Bronchial epithelial cell (primary cell): ENCODE results near the gene REEP3. TPM values are rescaled to one million over a fixed set of nuclear protein-coding genes. Genes with fewer than 3 reads are reported as not detected.
"Not testable (repeated sequence)": the region's sequence is repeated elsewhere in the genome, so short reads cannot be mapped to it uniquely, and the experiment has no call there.

Source experiments
- DNase-seq: peaks from one replicate; pipeline ENCODE4 v3.0.0-alpha.2; 2010; ENCODE audit warnings: low read depth
- FAIRE-seq: peaks from 2 replicates; lab custom pipeline; 2011; peaks lifted over from hg19 to GRCh38; lab: Jason Lieb, UNC
- H3K27me3 ChIP-seq: 2 replicates; pipeline ENCODE4 v1.5.1; 2011; ENCODE audit warnings: low read length; ENCODE audit not compliant: control insufficient read depth, insufficient read depth
- H3K36me3 ChIP-seq: 2 replicates; pipeline ENCODE4 v1.5.1; 2011; ENCODE audit warnings: low read length; ENCODE audit not compliant: control insufficient read depth, insufficient read depth
- H3K4me3 ChIP-seq: 2 replicates; pipeline ENCODE4 v1.5.1; 2011; ENCODE audit warnings: mild to moderate bottlenecking, low read depth, low read length, control low read depth
- total RNA-seq: library from RNA; depleted of rRNA; stranded (reverse); fragments of >200 nt; gene quantifications from 2 replicates; pipeline ENCODE4 v1.2.1, GENCODE V29; 2014
- TF ChIP-seq, protein P1 (sequence below): IDR thresholded peaks from 2 replicates; pipeline ENCODE4 v1.5.1; 2011; ENCODE audit warnings: mild to moderate bottlenecking, moderate library complexity, low read length, control low read depth, inconsistent platforms; ENCODE audit not compliant: insufficient read depth, severe bottlenecking

The REEP3 gene
- total RNA-seq, 1 donor from 2014 or later = 52.1 TPM

DNA sequence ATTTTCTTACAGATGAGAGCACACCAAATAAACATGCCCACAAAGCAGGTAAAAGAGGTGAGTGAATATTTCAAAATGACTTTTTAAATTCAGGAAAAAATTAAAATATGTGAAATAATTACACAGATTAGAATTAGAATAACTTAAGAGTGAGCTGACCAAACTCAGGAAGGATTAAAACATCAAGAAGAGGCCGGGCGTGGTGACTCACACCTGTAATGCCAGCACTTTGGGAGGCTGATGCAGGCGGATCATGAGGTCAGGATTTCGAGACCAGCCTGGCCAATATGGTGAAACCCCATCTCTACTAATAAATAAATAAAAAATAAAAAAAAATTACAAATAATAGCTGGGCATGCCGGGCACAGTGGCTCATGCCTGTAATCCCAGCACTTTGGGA is 140.1 kb downstream of the REEP3 start:
- H3K27me3 ChIP-seq = no peaks in the 10 kb centered on the region
- no peak for FAIRE-seq
- H3K4me3 ChIP-seq = no peak overlapping the region
- no peak for DNase-seq
- no peaks in the 10 kb centered on the region for H3K36me3 ChIP-seq
- TF ChIP-seq, protein P1, sequence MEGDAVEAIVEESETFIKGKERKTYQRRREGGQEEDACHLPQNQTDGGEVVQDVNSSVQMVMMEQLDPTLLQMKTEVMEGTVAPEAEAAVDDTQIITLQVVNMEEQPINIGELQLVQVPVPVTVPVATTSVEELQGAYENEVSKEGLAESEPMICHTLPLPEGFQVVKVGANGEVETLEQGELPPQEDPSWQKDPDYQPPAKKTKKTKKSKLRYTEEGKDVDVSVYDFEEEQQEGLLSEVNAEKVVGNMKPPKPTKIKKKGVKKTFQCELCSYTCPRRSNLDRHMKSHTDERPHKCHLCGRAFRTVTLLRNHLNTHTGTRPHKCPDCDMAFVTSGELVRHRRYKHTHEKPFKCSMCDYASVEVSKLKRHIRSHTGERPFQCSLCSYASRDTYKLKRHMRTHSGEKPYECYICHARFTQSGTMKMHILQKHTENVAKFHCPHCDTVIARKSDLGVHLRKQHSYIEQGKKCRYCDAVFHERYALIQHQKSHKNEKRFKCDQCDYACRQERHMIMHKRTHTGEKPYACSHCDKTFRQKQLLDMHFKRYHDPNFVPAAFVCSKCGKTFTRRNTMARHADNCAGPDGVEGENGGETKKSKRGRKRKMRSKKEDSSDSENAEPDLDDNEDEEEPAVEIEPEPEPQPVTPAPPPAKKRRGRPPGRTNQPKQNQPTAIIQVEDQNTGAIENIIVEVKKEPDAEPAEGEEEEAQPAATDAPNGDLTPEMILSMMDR = no peak

GRCh38 chr10:63664341-63664885 is 143.2 kb downstream of the REEP3 start:
- H3K27me3 ChIP-seq = no peaks in the 10 kb centered on the region
- FAIRE-seq (no peak), DNase-seq (no peak)
- H3K36me3 ChIP-seq = no peaks in the 10 kb centered on the region
- H3K4me3 ChIP-seq = no peak overlapping the region
- TF ChIP-seq, protein P1 = no peak

DNA sequence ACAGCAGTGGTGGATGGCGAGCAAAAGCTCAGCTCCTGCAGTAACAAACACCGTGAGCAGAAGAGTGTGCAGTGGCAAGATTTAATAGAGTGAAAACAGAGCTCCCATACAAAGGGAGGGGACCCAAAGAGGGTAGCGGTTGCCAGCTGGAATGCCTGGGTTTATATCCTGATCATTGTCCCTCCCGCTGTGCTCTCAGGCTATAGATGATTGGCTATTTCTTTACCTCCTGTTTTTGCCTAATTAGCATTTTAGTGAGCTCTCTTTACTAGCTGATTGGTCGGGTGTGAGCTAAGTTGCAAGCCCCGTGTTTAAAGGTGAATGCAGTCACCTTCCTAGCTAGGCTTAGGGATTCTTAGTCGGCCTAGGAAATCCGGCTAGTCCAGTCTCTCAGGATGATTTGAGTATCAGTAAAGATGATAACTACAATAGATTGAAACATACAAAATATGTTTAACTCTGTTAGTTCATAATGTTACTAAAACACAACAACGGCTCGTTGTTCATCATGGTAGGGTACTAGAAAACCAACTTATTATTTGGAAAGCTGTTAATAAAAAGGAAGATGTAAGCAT is 143.9 kb downstream of the REEP3 start:
- not testable (repeated sequence) for H3K4me3 ChIP-seq, FAIRE-seq, H3K36me3 ChIP-seq, H3K27me3 ChIP-seq, DNase-seq

DNA sequence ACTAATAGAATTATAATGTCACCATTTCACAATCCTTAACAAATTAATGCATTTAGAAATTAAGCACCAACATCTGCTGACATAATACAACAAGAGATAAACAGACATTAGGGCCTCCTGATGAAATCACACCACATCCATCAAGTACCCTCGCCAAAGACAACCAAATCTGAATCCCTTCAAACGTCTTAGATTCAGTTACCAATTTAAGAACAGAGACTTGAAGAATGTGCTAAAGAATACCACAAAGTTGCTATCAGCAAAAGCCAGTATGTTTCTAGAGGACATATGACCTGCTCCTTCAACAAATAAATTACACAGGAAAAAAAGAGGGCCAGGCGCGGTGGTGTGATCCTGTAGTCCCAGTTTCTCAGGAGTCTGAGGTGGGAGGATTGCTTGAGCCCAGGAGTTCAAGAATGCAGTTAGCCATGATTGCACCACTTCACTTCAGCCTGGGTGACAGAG is 144.5 kb downstream of the REEP3 start:
- Histone ChIP-seq H3K27me3 (no peaks in the 10 kb centered on the region), H3K36me3 (no peaks in the 10 kb centered on the region), H3K4me3 (no peak overlapping the region)
- no peak for FAIRE-seq
- DNase-seq = no peak
- TF ChIP-seq, protein P1 = no peak

DNA sequence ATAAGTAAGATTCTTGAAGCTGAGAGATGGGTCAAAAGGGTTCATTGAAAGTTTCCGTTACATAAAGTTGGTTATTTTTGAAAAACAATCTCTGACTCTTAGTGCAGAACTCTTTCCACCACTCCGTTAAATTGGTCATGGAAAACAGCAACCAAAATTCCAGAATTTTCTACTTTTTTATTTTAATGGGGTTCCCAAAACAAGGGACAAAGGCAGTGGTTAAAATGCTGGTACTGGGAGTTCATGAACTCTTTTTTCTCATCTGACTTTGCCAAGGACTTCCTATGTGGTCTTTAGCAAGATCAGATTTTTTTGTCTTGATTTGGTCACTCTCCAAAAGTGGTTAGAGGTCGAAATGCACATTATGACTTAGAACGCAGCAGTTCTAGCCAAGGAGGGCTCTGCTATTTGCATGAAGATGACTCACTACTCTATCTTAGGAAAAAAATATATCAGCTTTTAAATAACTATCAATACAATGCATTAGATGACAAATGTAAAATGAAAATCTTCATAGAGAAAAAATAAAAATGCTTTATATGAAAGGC is 145.7 kb downstream of the REEP3 start:
- DNase-seq (peak; percentile 21), FAIRE-seq (no peak)
- TF ChIP-seq, protein P1 = no peak

GRCh38 chr10:63667596-63668480 is 146.6 kb downstream of the REEP3 start:
- Histone ChIP-seq H3K27me3 (no peaks in the 10 kb centered on the region), H3K4me3 (no peak overlapping the region), H3K36me3 (no peaks in the 10 kb centered on the region)
- FAIRE-seq (no peak), DNase-seq (no peak)
- TF ChIP-seq, protein P1 = no peak

More for the DNA sequence above, 145.7 kb downstream of the REEP3 start:
- Histone ChIP-seq H3K27me3 (no peaks in the 10 kb centered on the region), H3K36me3 (no peaks in the 10 kb centered on the region), H3K4me3 (no peak overlapping the region)
